HG03175 (cell line): ENCODE results near the gene PRRX1.

Experiments used
- ATAC-seq: cut with Tn5 transposase; IDR thresholded peaks from one replicate; pipeline ENCODE4 v1.9.1; 2021; ENCODE audit warnings: mild to moderate bottlenecking, moderate library complexity; ENCODE audit not compliant: unreplicated experiment

PRRX1 gene

DNA sequence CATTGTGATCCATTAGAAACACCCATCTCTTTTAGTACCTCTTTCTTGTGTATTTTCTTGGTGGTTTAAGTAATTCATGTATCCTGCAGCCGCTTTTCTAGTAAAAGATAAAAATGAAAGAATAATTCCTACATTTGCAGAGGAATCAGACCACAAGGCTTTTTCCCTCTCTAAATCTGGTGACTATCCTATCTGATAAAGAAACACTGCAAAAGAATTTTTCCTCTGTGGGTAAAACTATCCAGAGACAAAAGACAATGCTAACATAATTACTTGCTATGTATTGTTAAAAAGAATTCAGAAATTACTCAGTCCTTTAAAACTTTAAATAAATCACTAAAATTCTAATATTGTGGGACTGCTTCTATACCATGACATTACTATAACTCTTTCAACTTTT is 51.0 kb downstream of the PRRX1 start:
- no peak for ATAC-seq

DNA sequence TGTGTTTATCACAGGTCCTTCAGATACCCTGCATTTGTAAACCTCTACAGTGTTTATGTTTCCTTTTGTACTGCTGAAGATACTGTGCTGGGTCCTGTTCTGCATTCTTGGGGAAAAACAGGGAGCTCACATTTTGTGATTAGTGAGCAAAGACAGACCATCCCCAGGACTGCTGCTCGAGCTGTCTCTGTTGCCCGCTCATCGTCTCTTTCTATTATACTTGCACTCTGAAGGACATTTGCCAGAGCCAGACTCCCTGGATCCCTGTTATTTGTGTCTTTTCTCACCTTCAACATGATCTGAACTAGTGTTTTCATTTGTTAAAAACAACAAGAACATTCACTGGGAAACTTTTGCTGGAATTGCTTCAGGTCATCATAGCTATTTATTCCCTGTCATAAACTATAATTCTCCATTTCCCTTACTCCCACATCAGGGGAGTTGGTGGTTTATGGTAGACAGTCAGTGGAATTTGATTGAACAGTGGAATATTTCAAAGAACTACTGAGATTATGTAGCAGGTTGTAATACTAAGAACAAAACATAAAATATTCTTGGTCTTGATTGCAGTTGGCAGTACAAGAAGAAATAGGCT is 53.0 kb downstream of the PRRX1 start:
- no peak for ATAC-seq

DNA sequence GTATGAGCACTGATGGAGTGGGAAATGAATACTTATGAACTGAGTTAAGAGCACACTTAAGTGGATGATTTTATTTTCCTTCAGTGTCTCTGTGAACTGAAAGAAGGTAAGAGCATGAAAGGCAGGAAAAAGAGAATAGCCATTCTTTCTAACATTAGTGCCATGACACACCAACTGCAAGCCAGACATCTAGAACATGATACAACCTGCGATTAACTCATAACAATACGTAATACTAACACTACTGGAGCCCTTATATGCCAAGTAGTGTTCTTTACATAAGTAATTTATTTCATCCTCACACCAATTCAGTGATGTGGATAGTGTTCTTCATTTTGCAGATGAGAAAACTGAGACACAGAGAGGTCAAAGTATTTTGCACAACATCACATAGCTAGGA is 56.7 kb downstream of the PRRX1 start:
- ATAC-seq: no peak

DNA sequence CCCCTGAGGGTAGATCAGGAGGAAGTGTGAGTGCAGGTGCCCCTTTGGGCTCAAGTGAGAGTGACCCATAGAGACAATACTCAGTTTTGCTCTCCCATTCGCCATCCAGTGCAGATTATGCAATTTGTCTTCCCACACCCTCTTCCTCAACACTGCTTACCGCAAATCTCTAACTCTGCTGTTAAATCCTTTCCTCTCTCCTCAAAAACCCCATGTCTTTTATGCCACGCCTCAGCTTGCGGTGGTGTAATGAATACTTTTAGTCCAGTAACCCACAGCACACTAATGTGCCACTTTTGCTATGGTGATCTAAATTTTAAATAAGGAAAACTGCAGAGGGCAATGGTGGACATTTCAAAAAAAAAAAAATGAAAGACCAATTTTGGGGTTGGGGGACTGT is 57.7 kb downstream of the PRRX1 start:
- no peak for ATAC-seq

DNA sequence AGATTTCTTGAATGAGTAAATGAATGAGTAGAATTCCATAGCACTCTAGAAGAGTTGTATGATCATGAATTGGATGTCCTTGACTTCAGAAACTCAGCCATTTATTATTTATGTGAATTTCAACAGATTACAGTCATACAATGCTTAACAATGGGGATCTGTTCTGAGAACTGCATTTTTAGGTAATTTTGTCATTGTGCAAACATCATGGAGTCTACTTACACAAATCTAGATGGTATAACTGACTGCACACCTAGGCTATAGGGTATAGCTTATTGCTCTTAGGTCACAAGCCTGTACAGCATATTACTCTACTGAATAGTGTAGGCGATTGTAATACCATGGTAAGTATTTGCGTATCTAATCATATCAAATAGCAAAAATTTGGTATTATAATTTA is 59.6 kb downstream of the PRRX1 start:
- no peak for ATAC-seq

DNA sequence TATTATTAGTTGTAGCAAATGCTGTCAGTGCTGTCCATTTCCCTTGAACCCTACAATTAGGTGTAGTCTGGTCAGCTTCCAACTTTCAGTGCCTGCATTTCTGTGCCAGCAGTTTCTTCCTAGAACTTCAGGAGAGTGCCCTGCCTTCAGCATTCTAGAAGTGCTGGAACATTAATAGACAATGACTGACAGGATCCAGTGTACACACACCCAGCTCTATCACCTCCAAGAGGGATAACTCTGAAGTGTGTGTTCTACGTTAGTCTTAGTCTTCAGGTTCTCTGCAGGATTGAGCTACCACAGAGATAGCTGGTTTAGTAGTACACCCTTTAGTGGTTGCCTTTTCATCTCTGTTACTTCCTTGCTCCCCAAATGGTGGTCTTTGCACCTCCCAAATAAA is 61.4 kb downstream of the PRRX1 start:
- no peak for ATAC-seq

DNA sequence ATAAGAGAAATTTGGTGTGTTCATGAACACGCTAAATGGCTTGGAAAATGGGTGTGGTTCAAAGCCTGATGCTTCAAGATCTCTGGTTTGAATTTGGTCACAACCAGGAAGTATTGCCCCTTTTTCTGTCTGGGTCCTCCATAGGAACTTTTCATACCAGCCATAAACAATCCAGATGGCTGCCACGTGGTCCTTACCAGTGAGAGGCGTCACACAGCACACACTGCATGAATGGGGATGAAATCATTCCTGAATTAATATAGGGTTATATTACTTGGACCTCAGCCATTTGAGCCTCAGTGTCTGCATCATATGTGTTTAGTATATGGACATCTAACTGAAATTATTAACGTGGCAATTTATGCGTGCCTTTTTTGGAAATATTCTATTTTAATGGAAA is 64.0 kb downstream of the PRRX1 start:
- ATAC-seq: no peak

DNA sequence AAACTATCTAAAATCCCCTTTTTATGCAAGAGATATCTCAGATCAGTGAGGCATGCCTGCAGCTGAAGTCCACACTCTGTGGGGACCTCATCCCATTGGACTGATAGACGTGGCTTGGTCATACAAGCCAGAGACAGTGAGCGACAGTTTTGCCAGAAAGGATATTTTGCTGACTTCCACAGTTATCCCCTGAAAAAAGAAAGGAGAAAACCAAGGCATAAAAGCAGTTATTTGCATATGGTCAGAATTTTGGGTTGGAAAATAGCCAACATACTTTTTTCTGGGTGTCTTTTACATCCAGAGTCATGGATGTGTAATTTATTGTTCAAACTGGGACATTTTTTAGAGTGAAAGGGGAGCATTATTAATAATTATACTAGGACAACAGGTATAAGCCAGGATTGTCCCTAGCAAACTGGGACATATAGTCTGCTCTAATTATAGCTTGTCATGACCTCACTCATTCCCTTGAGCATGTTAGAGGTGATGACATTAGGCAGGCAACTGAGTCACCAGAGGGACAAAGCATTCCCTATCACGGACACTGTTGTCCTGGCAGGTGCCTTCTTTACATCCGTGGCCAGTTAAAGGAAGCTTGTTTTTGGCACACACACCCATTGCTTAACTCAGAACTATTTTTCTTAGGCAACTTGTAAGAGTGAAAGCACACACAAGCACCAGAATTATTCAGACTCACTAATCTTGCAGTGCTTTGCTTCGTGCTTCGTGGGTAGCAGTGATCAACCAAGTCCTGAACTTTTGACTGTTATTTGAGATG is 65.5 kb downstream of the PRRX1 start:
- ATAC-seq: no peak

DNA sequence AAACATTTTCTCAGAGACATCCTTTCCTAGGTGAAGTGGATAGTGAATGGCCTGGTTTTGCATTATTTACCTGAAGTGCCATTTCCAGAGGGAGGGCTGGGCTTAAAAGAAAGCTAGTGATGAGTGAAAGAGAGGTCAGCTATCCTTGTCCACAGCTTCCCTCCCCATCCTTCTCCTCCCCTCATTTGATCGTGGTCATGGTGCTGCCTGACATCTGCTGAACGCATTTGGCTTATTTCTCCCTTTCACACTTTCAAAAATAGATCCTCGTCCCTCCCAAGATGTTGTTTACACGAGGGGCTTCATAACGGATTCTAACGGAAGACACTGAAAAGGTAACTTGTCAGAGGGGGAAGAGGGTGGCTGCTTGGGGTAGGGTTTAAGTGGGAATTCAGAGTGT is 66.1 kb downstream of the PRRX1 start:
- no peak for ATAC-seq

DNA sequence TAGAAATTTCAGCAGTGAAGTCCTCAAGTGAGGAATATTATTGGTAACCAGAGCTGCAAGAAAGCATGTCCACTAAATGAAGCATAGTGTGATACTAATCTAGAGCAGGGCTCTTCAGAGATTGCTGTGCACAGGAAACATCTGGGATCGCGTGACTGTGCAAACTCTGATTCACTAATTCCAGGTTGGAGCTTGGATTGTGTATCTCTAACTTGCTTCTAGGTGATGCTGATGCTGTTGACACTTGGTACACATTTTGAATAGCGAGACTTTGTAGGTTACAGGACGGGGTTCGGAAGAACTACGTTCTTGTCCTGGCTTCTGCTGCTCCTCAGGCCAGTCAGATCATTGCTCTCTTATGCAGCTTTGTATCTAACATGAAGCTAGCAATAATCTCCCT is 66.5 kb downstream of the PRRX1 start:
- ATAC-seq: no peak

DNA sequence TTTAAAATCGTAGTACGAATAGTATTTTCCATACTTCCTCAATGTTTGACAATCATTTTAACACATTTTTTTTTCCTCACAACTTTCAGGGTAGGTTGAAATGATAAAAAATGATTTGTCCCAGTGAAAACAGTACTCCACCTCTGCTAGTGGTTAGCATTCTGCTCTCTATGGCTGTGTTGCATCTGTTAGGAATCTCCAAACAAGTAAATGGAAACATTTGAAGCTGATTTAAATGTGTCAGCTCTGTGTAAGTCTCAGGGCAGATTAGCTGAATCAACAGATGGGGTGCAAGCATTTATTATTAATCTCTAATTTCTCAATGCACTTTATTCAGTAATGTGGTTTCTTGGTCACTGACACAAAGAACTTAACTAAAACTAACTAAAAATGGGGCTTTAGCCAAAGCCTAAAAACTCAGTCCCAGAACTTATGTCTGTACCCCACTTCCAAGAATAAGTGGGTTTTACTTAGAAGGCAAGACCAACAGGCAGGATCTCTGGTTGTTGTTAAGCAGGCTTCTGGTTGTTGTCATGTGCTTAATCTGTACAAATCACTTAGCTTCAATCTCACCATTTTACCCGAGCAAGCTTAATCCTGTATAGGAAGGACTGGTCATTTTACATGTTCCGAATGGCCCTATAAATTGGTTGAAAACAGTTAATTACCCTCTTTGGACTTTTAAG is 67.8 kb downstream of the PRRX1 start:
- ATAC-seq: no peak

DNA sequence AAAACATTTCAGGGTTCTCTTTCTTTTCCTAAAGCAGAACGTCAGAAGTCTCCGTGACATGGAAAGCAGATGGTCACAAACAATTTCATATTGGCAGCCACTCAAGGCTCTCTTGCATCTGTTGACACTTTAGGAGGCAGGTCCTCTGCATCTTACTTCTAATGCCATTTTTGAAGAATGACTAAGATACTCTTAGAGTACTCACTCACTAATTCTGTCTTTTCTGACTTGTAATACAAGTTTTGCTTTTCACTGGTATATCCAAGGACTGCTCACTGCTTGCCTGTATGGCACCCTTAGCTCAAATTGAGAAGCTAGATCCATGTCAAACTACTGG is 68.3 kb downstream of the PRRX1 start:
- ATAC-seq: no peak

DNA sequence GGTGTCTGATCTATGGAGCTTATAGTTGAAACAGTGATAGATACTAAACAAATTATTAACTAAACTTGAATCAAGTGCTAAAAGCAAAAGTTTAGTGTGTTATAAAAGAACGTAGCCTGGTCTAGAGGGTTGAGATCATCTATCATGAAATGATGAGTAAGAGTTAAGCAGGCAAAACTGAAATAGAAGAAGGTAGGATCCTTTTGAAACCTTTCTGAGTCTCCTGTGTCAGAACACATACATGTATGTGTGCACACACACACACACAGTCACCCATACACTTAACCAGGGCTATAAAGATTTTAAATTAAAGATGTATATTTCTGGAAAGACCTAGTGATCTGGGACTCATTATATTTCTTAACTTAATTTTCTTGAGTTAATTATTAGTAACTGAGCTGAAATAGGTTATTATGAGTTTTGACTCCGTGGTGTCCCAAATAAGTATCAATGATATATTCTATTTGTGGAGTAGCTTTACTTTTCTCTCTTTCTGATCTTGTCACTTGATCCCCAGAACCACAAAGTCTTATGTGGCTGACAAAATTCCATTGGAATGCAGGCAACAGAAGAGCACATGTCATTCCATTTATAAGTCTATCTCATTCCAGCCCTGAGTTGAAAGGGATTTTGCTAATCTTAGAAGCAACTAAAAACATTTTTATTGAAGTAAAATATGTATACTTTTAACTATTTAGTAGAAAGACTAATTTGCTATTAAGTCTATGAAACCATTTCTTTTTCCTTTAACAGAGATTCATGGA is 70.7 kb downstream of the PRRX1 start:
- ATAC-seq: no peak

DNA sequence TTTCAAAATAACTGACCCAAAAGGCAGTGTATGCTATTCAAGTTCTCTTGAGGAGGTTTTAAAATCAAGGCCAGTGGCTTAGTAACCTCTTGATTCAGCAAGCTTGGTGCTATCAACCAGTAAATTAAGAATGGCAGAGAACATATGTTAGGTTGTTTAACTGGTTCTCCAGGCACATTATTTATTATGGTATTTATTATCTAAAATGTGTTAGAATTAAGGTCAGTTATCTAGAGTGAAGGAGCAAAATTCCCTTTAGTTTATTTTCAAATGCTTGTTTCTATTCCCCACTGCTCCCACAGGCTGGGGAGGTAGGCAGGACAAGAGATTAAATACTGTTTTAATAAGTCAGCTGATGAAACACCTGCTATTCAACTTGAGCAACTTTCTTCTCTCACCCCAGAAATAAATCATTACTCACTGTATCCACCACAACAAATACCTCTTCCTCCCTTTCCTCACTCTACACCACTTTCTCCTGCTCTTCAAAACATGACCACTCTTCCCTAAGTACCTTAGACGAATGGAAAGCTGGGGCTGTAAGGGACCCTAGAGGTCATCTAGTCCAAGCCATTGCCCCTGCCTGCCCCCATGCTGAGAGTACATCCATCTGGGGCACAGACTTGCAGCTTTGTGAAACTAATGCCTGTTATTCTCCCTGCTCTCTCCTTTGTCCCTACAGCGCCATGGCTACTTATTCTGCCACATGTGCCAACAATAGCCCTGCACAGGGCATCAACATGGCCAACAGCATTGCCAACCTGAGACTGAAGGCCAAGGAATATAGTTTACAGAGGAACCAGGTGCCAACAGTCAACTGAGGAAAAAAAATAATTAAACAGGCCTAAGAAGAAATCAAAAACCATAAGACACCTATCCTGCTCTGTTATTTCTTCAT is 71.7 kb downstream of the PRRX1 start:
- no peak for ATAC-seq

DNA sequence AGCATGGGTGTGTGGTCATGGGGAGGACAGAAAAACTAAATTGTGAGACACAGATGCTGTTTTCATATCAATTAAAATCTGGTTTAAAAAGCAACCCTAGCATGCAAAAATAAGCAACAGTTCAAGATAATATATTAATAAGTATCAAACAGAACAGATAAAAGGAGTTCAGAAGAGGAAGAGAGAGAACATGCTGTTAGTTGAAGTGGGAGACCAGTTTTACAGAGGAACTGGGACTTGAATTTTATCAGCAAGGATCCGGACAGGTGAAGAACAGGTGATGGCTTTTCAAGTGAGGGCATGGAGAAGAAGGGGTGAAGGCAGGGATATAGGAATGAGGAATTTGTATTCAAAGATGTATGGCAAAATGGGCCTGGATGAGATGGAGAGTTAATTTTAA is 75.9 kb downstream of the PRRX1 start:
- ATAC-seq: no peak

DNA sequence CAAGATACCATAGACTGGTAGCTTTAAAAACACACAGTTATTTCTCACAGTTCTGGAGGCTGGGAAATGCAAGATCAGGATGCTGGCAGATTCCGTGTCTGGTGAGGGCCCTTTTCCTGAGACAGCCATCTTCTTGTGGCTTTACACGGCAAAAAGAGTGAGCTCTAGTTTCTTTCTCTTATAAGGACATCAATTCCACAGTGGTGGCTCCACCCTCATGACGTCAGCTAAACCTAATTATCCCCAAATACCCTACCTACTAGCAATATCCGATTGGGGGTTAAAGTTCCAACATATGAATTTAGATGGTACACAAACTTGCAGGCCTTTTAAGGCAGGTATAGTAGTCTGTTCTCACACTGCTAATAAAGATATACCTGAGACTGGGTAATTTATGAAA is 77.7 kb downstream of the PRRX1 start:
- no peak for ATAC-seq

DNA sequence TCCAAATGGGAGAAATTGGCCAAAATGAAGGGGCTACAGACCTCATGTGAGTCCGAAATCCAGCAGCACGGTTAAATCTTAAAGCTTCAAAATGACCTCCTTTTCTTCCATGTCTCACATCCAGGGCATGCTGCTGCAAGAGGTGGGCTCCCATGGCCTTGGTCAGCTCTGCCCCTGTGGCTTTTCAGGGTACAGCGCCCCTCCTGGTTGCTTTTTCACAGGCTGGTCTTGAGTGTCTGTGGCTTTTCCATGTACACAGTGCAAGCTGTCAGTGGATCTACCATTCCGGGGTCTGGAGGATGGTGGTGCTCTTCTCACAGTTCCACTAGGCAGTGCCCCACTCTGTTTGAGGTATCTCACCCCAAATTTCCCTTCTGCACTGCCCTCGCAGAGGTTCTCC is 78.7 kb downstream of the PRRX1 start:
- ATAC-seq: no peak

DNA sequence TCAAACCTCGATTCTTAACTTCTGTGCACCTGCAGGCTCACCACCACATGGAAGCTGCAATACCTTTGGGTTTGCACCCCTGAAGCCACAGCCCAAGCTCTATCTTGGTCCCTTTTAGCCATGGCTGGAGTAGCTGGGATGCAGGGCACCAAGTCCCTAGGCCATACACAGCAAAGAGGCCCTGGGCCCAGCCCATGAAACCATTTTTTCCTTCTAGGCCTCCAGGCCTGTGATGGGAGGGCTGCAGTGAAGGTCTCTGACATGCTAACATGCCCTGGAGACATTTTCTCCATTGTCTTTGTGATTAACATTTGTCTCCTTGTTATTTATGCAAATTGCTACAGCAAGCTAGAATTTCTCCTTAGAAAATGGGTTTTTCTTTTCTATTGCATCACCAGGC is 79.2 kb downstream of the PRRX1 start:
- no peak for ATAC-seq

DNA sequence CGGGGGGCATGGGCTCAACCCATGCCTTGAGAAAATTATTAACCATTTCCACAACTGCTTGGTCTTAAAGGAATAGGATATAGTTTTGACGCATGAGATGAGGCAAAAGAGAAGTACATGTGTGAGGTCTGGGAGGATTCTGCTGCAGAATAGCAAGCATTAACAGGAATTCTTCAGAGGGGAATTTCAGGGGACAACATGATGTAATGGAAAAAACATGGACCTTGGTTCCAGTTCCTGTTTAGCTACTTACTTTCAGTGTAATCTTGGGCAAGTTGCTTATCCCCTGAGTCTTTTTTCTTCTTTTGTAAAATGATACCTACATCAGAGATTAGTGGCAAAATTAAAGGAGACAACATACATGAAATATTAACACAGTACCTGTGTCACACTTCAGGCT is 85.6 kb downstream of the PRRX1 start:
- ATAC-seq: no peak

DNA sequence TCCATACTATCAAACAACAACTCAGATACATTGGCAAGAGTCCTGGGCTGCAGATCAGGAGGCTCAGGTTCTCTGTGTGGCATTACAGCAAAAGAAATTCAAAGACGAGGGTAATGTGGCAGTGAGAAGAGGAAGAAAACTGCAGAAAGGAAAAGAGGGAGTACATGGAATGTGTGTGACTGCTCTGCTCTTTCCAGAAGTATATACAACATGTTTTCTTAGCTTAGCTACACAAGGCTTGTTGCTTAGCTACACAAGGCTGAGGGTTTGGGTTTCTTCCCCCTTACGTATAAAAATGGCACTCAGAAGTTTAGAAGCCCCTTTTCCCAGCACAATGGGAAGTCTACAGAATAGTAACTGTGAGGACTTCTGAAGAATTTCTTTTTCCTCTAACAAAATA is 86.0 kb downstream of the PRRX1 start:
- no peak for ATAC-seq

DNA sequence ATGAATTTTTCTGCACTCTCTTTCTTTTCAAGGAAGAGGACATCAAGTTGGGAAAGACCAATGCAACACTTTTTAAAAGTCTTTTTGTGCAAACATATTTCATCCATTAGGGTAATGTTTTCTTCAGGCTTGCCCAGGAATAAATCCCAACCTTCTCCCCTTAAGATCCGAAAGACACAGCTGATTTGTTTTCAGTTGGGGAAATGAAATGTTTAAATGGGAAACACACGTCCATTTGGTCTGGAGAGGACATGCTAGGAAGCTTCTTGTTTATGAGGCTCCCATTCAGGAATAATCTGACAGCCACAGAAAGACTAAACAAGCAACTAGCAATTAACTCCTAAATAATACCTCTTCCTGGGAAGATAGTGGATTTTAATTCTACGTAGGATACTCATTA is 91.9 kb downstream of the PRRX1 start:
- ATAC-seq: no peak
